Skin of body (tissue), 2 donors: ENCODE measurements around the gene LRCH3. TPM values are rescaled to one million over a fixed set of nuclear protein-coding genes. Genes with fewer than 3 reads are reported as not detected.
"Not testable (repeated sequence)": the region's sequence is repeated elsewhere in the genome, so short reads cannot be mapped to it uniquely, and the experiment has no call there.

Experiments
- DNase-seq: peaks from one replicate; lab custom pipeline; 2025; lab: John Stamatoyannopoulos, UW
- total RNA-seq: library from RNA; depleted of rRNA; stranded (reverse); fragments of >200 nt; gene quantifications from one replicate; pipeline ENCODE4 v1.2.3, GENCODE V29; 2014

The LRCH3 gene
- total RNA-seq, 1 donor from 2014 or later = 129 TPM

DNA sequence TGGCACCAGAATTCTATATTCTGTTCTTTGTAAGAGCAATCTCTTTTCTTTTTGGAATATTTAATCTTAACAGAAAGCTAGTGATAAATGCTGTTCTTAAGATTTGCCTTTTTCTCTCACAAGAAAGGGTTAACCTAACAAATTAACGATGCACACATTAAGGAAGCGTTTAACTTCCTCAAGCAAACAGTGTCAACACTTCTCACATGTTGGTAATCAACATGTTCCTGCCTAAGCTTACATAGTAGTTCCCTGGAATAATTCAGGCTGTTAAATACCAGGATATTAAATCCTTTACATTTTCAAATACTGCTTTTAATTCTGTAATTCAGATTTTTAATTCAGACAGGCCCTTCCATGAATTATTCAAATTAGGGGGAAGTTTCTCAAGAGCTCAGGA is 91.5 kb downstream of the LRCH3 start:
- DNase-seq = no peak

DNA sequence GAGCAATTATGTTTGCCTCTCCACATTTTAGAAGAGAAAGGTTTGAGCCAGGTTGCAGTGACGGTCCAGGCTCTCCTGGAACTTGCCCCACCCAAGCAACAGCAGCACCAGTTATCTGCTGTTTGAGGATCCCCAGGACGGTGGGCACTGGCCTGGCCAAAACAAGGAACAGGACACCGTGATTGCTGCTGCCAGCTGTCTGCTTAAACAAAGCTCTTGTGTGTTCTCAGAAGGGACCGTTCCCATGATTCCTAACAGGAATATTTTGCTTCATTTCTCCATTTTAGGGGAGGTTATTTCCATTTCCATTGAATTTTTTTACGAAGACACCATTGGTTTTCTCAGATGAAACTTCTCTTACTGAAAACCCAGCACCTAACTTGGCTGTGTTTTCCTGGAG is 92.5 kb downstream of the LRCH3 start:
- DNase-seq = no peak

DNA sequence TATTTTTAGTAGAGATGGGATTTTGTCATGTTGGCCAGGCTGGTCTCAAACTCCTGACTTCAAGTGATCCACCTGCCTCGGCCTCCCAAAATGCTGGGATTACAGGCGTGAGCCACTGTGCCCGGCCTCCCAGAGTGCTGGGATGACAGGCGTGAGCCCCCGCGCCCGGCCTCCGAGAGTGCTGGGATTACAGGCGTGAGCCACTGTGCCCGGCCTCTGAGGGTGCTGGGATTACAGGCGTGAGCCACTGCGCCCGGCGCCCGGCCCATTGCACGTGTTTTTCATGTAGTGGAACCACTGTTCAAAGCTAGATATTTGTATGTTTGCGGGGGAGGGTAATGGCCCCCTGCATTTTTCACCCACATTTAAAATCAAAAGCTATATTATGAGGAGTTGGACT is 93.3 kb downstream of the LRCH3 start:
- DNase-seq = not testable (repeated sequence)

DNA sequence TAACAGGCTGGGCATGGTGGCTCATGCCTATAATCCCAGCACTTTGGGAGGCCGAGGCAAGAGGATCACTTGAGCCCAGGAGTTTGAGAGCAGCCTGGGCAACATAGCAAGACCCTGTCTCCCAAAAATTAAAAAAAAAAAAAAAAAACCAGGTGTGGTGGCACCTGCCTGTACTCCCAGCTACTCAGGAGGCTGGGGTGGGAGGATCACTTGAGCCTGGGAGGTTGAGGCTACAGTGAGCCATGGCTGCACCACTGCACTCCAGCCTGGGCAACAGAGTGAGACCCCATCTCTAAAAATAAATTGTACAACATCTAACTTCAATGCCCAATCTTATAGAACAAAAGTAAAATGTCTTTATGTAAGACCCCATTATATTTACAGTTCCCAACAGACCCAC is 95.0 kb downstream of the LRCH3 start:
- not testable (repeated sequence) for DNase-seq

DNA sequence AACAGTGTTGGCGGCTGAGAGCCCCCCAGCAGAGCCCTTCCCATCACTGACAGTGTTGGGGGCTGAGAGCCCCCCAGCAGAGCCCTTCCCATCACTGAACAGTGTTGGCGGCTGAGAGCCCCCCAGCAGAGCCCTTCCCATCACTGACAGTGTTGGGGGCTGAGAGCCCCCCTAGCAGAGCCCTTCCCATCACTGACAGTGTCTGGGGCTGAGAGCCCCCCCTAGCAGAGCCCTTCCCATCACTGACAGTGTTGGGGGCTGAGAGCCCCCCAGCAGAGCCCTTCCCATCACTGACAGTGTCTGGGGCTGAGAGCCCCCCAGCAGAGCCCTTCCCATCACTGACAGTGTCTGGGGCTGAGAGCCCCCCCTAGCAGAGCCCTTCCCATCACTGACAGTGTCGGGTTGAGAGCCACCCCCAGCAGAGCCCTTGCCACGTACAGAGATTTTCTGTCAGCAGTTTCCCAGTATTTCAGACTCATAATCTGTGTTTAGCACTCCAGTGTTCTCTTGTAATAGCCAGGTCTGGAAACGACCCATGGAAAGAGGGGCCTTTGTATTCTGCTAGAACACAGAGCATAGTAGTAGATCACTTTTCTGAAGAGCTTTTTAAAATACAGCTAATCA is 96.5 kb downstream of the LRCH3 start:
- DNase-seq = not testable (repeated sequence)

DNA sequence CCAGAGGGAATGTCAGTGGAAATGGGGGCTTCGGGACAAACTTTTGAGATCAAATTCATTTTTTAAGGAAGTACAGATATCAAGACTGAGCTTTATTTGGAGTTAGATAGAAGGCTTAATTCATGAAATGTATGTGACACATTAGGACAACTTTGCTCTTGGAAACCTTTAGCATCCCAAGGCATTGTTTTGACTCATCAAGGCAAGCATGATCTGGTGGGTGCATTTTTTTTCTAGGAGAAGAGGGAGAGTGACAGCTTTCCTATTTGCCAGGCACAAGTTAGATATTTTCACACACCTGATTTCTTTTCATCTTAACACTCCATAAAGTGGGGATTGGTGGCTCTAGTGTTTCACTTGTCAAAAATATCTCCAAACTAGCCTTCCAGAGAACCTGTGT is 97.5 kb downstream of the LRCH3 start:
- no peak for DNase-seq

DNA sequence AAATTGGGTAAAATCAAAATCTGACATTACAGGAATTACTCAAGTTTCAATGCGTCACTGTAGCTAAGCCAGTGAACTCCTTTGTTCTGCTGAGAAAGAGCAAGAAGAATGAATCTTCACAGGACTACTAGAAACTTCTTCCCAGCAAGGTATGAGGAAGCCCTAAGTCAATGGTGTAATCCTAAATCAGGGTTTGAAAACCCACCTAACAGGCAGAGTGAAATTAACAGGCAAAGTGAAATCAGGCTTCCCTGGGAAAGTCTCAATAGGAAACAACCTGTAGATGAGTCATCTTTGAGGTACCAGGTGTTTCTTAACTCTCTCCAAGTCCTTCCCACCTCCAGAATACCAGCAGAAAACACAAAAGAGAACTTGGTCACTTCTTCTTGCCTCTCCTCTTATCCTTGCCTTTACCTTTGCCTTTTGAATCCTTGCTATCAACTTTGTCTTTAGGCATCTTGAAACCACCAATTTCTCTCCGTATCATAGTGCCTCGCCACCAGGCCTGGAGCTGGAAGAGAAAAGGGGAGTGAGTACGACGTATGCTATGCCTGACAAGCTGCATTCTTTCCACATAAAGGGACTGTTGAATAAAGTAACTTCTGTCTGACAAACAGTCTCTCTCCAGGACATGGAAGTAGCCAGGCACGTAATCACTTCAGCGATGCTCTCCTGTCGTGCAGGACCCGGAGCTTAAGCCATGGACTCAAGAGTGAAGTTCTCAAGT is 98.3 kb downstream of the LRCH3 start:
- no peak for DNase-seq

DNA sequence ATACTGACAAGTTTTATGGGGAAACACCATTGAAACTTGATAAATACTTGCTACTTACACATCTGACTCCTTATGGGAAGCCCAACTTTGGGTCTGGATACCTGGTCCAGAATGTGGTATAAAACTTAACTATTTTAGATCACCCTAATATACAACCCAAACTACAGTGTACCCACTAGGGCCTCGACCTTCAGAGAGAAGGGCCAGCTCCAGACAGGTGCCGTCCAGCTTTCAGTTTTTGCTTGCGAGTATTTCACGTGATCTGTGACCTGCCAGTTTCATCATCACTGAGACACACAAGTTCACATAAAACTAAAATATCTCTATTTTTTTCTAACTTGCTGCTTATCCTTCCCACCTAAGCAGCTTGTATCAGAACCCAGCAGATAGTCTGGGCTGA is 99.6 kb downstream of the LRCH3 start:
- no peak for DNase-seq

DNA sequence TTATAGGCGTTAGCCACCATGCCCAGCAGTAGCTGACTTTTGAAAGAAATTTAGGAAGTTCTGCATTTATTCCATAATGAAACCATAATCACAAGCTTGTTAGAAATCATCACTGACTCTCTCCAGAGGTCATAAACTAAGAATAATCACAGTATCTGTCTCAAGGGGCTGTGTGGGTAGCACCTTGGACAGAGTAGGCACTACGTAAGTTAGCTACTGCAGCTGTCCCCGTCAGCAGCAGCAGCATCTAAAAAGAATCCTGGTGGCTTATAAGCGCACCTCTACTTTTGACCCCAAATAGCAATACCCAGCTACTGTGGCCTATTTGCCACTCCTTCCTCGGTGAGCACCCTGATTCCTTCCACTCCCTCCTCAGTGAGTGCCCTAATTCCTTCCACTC is 101.1 kb downstream of the LRCH3 start:
- DNase-seq = no peak

DNA sequence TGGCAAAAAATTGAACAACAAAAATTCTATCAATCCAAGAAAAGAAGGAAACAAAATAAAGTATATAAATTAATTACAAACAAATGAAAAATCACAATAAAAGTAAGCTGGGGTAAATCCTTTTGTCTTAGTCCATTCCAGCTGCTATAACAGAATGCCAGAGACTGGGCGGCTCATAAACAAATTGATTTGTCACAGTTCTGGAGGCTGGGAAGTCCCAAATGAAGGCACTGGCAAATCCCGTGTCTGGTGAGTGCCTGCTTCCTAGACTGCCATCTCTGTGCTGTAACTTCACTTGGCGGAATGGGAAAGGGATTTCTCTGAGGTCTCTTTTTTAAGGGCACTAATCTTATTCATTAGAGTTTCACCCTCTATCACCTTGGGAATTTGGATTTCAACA is 105.4 kb downstream of the LRCH3 start:
- no peak for DNase-seq

DNA sequence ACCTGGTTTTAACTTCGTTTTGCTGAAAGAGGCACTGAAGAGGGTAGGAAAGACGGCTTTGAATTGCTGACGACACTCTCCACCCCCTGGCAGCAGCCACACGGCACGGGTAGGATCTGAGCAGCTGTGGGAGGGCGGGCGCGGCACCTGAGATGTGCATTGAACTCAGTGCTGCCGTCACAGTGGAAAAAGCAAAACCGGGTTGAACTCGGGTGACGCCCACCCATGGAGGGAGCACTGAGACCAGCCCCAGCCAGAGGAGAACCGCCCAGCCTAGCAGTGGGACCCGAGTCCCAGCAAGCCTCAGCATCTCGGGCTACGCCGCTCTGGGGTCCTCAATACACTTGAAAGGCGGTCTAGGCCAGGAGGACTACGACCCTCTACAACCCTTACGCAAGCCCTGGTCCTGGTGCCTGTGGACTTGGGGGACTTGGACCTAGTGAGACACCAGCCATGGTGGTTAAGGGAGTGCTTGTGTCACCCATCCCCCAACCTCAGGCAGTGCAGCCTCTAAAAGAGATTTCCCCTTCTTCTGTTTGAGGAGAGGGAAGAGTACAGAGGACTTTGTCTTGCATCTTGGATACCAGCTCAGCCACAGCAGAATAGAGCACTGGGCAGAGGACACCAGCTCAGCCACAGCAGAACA is 108.9 kb downstream of the LRCH3 start:
- no peak for DNase-seq

DNA sequence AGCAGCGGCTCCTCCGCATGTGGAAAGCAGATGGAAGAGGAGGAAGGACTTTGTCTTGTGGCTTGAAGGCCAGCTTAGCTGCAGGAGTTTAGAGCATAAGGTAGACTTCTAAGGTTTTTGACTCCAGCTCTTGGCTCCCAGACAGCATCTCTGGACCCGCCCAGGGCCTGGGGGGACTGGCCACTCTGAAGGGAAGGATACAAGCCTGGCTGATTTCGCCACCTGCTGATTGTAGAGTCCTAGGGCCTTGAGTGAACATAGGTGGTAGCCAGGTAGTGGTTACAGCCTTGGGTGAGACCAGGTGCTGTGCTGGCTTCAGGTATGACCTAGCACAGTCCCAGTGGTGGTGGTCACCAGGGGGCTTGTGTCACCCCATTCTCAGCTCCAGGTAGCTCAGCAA is 110.6 kb downstream of the LRCH3 start:
- no peak for DNase-seq

DNA sequence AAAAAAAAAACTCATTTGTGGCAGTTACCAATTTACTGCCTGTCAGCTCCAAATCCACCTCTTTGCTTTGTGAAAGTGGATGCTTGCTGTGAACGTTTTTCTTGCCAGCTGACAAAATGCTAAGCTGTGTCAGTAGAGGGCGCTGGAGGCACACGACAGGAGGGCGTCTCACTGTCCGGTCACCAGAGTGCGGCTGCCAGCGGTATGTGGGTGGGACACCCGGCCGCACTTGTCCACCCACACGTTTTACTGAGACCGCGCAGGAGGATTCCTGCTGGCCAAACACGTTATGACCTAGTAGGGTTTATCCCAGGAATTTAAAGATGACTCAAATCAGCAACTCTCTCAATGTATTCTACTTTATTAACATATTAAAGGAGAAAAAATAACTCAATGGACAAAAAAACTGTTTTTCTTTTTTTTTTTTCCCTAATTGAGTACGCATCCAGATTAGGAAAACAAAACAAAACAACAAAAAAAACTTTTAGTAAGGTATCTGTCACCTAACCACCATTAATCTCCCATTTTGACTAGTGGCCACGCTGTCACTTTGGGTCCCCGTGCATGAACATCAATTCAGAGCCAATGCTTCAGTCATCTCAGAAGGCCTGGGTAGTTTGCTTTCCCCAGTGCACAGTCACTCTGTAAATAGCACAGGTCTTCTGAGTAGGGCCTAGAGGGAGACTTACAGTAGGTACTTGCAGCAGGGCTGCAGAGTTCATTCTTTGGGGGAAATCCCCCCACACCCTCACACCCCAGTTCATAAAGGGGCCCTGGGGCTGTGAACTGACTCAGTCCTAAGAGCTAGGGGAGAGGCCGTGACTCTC is 115.2 kb downstream of the LRCH3 start:
- peak; percentile 56 for DNase-seq

DNA sequence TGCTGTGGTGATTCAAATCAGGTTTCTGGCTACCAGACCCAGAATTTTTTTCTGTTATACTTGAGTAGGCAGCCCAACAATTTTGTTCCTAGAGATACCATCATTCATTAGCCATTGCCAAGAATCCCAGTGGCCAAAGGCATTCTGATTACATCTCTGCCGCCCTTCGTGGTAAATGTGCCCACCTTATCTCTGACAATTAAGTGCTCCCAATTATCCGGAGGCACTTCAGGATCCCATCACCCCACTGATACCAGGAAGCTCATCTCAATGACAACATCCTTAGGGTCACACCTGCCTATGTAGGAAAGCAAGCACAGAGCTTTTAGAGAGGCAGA is 115.8 kb downstream of the LRCH3 start:
- no peak for DNase-seq

DNA sequence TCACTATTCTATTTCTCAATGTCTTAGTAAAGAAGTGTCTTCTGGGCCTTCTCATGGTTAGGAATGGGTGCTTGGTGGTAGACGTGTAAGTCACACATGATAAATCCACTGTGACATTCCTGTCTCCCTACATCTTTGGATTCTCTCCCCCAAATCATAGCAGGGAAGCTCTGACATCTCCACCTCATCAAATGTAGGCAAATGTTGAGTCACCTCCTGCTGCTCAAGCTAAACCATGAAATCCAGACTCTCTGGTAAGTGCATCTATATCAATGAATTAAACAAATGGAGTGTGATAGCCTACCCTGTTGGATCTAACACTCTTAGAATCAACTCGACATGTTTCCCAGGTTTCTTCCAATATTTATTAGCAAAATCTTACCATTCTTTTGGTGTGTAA is 116.1 kb downstream of the LRCH3 start:
- no peak for DNase-seq

DNA sequence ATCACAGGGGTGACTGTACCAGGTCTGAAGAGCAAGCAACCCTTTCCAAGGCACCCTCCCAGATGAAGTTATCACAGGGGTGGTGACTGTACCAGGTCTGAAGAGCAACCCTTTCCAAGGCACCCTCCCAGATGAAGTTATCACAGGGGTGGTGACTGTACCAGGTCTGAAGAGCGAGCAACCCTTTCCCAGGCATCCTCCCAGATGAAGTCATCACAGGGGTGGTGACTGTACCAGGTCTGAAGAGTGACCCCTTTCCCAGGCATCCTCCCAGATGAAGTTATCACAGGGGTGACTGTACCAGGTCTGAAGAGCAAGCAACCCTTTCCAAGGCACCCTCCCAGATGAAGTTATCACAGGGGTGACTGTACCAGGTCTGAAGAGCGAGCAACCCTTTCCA is 117.5 kb downstream of the LRCH3 start:
- not testable (repeated sequence) for DNase-seq

DNA sequence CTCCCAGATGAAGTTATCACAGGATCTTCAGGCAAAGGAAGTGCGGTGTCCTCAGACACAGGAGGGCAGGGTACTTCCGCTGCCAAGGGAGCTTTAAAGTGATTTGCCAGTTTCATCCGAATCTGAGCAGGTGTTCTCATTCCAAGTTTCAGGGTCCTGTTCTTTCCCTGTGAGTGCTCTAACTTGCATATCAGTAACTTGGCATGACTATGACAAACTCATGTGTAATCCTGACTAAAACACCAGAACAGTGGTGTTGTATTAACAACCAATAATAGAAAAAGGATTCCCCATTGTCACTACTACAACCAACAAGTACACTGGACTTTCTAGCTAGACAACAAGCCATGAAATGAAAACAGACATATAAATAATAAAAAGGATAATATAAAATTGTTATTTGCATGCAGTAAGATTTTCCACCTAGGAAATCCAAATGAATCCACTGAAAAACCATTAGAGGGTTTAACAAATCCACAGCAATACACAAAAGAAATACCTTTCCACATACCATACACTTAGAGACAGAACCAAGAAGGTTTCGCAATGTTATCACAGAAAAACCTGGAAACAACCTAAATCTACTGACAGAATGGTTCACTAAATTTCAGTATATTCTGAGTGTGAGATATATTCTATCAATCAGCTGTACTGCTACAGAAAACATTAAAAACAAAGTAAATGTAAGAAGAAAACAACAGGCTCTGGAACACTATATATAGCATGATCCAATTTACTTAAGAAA is 118.1 kb downstream of the LRCH3 start:
- DNase-seq = no peak

DNA sequence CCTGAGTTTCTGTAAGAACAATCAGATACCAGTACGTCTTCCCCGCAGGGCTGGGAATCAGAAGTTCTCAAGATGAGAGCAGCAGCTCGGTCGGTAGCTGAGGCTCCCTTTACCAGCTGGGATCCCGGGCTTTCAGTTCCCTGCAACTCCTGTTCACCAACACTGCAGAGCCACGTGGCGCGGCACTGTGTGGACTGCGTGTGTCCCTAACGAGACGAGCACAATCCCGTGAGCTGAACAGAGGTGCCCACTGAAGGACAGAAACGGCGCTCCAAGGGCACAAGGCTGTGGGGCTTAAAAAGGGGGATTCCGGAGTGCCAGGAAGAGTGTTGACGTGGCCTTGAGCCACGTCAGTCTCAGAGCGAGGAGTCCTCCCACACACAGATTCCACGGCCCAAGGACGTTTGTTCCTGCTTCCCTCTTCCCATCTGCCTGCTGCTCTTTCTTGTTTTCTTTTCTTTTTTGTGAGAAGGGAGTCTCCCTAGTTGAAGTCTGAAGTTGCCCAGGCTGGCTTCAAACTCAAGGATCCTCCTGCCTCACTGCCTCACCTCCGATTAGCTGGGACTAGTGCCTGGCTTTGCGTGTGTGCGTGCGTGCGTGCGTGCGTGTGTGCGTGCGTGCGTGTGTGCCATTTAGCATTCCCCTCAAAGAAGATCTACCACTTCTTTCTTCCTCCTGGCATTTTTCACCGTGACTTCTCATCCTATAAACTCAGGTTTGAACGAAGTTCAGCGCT is 121.9 kb downstream of the LRCH3 start:
- no peak for DNase-seq

DNA sequence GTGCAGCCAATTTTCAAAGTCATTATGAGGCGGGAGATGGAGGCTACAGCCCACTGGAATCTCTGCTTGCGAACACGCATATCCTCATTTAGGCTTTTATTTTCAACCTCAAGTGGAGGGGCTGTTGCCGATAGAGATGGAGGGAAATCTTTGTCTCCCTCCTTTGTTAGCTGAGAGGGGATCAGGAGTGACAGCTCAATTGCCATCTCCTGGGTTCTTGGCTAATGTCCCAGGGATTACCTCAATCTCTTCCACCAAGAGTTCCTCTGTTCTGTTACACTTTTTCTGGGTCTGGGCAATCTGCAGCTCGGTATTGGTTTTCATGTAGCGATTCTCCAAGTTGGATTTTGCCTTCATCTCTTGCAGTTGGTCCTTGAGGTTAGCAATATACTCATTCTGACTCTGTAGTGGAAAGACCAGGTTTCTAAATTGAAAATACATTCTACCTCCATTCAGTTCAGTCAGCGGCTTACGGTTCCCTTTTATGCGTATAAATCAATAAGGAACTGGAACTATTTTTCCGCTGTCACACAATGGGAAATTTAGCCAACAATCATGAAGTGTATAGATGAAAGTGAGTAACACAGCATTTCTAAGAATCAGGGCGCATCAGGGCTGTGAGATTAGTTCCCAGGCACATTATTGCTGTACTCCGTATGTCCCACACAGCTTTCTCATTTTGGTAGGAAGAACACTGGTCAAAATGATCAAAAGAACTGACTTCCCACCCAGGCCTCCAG is 122.8 kb downstream of the LRCH3 start:
- no peak for DNase-seq
